Upper lobe of left lung (tissue), 4 donors: ENCODE results near the gene JUNB.

ENCODE experiments used
- POLR2AphosphoS5 ChIP-seq, 2 donors: sonication (generic); formaldehyde crosslinking; IDR thresholded peaks; one replicate each; pipeline ENCODE4 v1.5.1; 2017; ENCODE audit warnings: antibody characterized with exemption in 2 of 2
- TF ChIP-seq, protein P1 (sequence below), 6 experiments: fragments of 450-650 bp in 4 of 6; fragments of 200-600 bp in 2 of 6; sonication (generic) in 2 of 6; IDR thresholded peaks; one replicate each; pipeline ENCODE4 v1.5.1; 2016 to 2019; ENCODE audit warnings: antibody characterized with exemption in 6 of 6

DNA sequence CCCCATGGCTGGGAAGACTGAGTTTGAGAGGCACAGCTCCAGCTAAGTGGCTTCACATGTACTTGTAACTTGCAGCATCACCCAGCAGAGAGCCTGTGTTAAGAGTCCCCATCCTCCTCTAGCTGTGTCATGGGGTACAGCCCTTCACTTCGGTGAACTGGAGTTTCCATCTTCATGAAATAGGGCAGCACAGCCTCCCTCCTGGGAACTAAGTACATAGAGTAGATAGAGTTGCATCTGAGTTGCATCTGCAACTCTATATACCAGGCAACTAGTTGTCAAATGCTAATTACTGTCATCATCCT, 9.1 kb downstream of the JUNB start:
- TF ChIP-seq POLR2AphosphoS5 (IDR thresholded peaks at IDR 0.05): no peak
- TF ChIP-seq, protein P1, sequence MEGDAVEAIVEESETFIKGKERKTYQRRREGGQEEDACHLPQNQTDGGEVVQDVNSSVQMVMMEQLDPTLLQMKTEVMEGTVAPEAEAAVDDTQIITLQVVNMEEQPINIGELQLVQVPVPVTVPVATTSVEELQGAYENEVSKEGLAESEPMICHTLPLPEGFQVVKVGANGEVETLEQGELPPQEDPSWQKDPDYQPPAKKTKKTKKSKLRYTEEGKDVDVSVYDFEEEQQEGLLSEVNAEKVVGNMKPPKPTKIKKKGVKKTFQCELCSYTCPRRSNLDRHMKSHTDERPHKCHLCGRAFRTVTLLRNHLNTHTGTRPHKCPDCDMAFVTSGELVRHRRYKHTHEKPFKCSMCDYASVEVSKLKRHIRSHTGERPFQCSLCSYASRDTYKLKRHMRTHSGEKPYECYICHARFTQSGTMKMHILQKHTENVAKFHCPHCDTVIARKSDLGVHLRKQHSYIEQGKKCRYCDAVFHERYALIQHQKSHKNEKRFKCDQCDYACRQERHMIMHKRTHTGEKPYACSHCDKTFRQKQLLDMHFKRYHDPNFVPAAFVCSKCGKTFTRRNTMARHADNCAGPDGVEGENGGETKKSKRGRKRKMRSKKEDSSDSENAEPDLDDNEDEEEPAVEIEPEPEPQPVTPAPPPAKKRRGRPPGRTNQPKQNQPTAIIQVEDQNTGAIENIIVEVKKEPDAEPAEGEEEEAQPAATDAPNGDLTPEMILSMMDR (IDR thresholded peaks at IDR 0.05): no peak
